Chondrocyte (in vitro differentiated cells): ENCODE data around the gene NONO. TPM values are rescaled to one million over a fixed set of nuclear protein-coding genes. Genes with fewer than 3 reads are reported as not detected.
"Not testable (repeated sequence)": the region's sequence is repeated elsewhere in the genome, so short reads cannot be mapped to it uniquely, and the experiment has no call there.

Experiments
- DNase-seq: peaks from one replicate; pipeline ENCODE4 v3.0.0; 2021; ENCODE audit warnings: mixed read lengths, low spot score
- H3K27ac Mint-ChIP-seq: one replicate; pipeline ENCODE4 v1.8.0; 2021; ENCODE audit warnings: mild to moderate bottlenecking, moderate library complexity, mixed read lengths; ENCODE audit not compliant: unreplicated experiment
- H3K27me3 Mint-ChIP-seq: 2 replicates; pipeline ENCODE4 v1.8.0; 2021; ENCODE audit warnings: low read depth, mixed read lengths
- H3K36me3 Mint-ChIP-seq: 2 replicates; pipeline ENCODE4 v1.8.0; 2021; ENCODE audit warnings: low read depth, mixed read lengths
- H3K4me1 Mint-ChIP-seq: 2 replicates; pipeline ENCODE4 v1.8.0; 2021; ENCODE audit warnings: low read depth, mild to moderate bottlenecking, mixed read lengths
- H3K4me3 Mint-ChIP-seq: one replicate; pipeline ENCODE4 v1.8.0; 2021; ENCODE audit warnings: mild to moderate bottlenecking, moderate library complexity, mixed read lengths; ENCODE audit not compliant: unreplicated experiment
- H3K9me3 Mint-ChIP-seq: 2 replicates; pipeline ENCODE4 v1.8.0; 2021; ENCODE audit warnings: low read depth, mixed read lengths
- CTCF ChIP-seq: fragments of 200-600 bp; sonication (generic); IDR thresholded peaks from 2 replicates; pipeline ENCODE4 v1.5.0; 2021; ENCODE audit warnings: antibody characterized with exemption, mild to moderate bottlenecking, moderate library complexity
- total RNA-seq: library from RNA; stranded (reverse); gene quantifications from 3 replicates; pipeline ENCODE4 v1.2.1, GENCODE V29; 2021

The NONO gene
- total RNA-seq, 1 donor from 2014 or later = 354 TPM

DNA sequence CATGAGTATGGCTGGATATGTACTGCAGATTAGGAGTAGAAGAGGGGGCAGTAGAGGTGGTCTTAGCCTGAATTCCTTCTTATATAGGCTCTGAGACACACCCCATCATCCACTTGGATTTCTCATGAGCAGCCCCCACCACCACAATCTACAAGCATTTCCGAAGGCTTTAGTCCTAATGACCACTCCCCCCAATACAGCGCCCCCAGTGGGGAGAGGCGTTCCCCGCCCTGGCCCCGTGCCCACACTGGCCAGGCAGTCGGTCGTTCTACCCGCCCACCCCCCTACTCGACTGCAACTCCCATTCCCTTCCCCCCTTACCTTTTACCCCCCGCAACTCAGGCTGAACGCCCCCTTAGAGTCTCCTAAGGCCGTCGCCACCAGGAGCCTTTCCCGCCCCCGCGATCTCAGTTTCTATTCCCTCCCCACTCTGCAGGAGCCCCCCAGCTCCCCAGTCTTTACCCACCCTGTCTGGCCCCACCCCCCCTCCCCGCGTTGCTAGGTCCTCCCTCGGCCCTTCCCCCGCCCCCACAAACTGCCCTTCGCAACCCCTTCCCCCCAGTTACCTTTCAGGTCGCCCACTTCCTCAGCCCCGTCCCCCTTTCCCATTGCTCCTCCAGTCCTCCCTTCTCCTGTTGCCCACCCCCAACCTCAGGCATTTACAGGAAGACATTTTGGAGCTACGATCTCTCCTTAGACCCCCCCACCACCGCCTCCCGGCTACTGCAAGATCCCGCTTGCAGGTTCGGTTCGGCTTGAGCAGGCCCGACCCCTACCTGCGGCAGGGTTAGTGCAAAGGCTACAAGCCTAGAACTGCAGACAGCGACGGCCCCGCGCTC is 30.0 kb upstream of the NONO start:
- H3K27me3 Mint-ChIP-seq = no peaks in the 10 kb centered on the region
- H3K9me3 Mint-ChIP-seq = no peaks in the 10 kb centered on the region
- peaks cover 19% of the 10 kb centered on the region for H3K4me1 Mint-ChIP-seq
- peaks cover 9% of the 10 kb centered on the region for H3K36me3 Mint-ChIP-seq
- peak; percentile 56 for DNase-seq
- peak; percentile 72 for TF ChIP-seq CTCF
- peak overlapping the region; percentile 59 for H3K27ac Mint-ChIP-seq
- peak overlapping the region; percentile 90 for H3K4me3 Mint-ChIP-seq

- H3K36me3 Mint-ChIP-seq = peaks cover 6% of the 10 kb centered on the region
- TF ChIP-seq CTCF = no peak
- no peaks in the 10 kb centered on the region for H3K27me3 Mint-ChIP-seq
- DNase-seq = peak; percentile 96
- H3K27ac Mint-ChIP-seq = peak within 1 kb of the TSS; percentile 60
- H3K9me3 Mint-ChIP-seq = no peaks in the 10 kb centered on the region
- peak within 1 kb of the TSS; percentile 90 for H3K4me3 Mint-ChIP-seq
- peaks cover 19% of the 10 kb centered on the region for H3K4me1 Mint-ChIP-seq
These were observed 29.1 kb upstream of the NONO start, which contains the start of gene ZMYM3 for GRCh38 chrX:71254092-71254963. ZMYM3 (minus strand) TSS chrX:71254140; CDS start chrX:71253255, 885 bp downstream.

GRCh38 chrX:71256051-71256450 is 27.4 kb upstream of the NONO start:
- DNase-seq = no peak
- H3K27me3 Mint-ChIP-seq = no peaks in the 10 kb centered on the region
- H3K4me1 Mint-ChIP-seq = peaks cover 19% of the 10 kb centered on the region
- no peaks in the 10 kb centered on the region for H3K9me3 Mint-ChIP-seq
- H3K4me3 Mint-ChIP-seq = no peak overlapping the region
- TF ChIP-seq CTCF = no peak
- no peaks in the 10 kb centered on the region for H3K36me3 Mint-ChIP-seq
- H3K27ac Mint-ChIP-seq = no peak overlapping the region

GRCh38 chrX:71256856-71257255 is 26.6 kb upstream of the NONO start:
- DNase-seq = no peak
- H3K27me3 Mint-ChIP-seq = no peaks in the 10 kb centered on the region
- peaks cover 16% of the 10 kb centered on the region for H3K4me1 Mint-ChIP-seq
- no peaks in the 10 kb centered on the region for H3K9me3 Mint-ChIP-seq
- TF ChIP-seq CTCF = no peak
- H3K4me3 Mint-ChIP-seq = no peak overlapping the region
- no peak overlapping the region for H3K27ac Mint-ChIP-seq
- H3K36me3 Mint-ChIP-seq = no peaks in the 10 kb centered on the region

GRCh38 chrX:71268624-71269023 is 14.8 kb upstream of the NONO start:
- not testable (repeated sequence) for H3K9me3 Mint-ChIP-seq, H3K27me3 Mint-ChIP-seq, H3K4me1 Mint-ChIP-seq, H3K4me3 Mint-ChIP-seq, DNase-seq, H3K36me3 Mint-ChIP-seq, H3K27ac Mint-ChIP-seq
